HepG2 (cell line): ENCODE measurements around the gene HECTD1. TPM values are rescaled to one million over a fixed set of nuclear protein-coding genes. Genes with fewer than 3 reads are reported as not detected.
A peak's percentile ranks its signal among the peaks of the same experiment; 100 is the strongest.

Experiments
- ASH2L ChIP-seq: fragments of 300-600, 200-600 bp; sonication (generic); IDR thresholded peaks from 2 replicates; pipeline ENCODE4 v1.7.0; 2017; ENCODE audit warnings: low read depth, mild to moderate bottlenecking, moderate library complexity, mixed read lengths, low read length; ENCODE audit not compliant: insufficient read length
- CREB1 ChIP-seq, 2 experiments: fragments of 450-650 bp in 1 of 2; IDR thresholded peaks; 2 replicates each; pipeline ENCODE4 v1.6.1; 2016 to 2017; ENCODE audit warnings: control low read depth in 1 of 2, mild to moderate bottlenecking in 1 of 2, missing compliant biosample characterization in 1 of 2, missing genetic modification characterization in 1 of 2
- DMAP1 ChIP-seq: IDR thresholded peaks from 2 replicates; pipeline ENCODE4 v1.6.1; 2016
- ERF ChIP-seq: IDR thresholded peaks from 2 replicates; pipeline ENCODE4 v1.6.1; 2018; ENCODE audit warnings: missing biosample characterization, missing genetic modification reagents
- GTF2F1 ChIP-seq: fragments of 150-350 bp; IDR thresholded peaks from 2 replicates; pipeline ENCODE4 v1.6.1; 2014; ENCODE audit warnings: low read length
- HIC2 ChIP-seq: sonication (generic); formaldehyde crosslinking; IDR thresholded peaks from 2 replicates; pipeline ENCODE4 v1.9.0; 2022; ENCODE audit warnings: low read depth, missing genetic modification reagents
- HIVEP1 ChIP-seq: sonication (generic); formaldehyde crosslinking; IDR thresholded peaks from 2 replicates; pipeline ENCODE4 v1.4.0; 2020; ENCODE audit warnings: mild to moderate bottlenecking, missing genetic modification reagents
- HOXA7 ChIP-seq: sonication (generic); formaldehyde crosslinking; IDR thresholded peaks from 2 replicates; pipeline ENCODE4 v1.8.1; 2022; ENCODE audit warnings: mild to moderate bottlenecking, missing genetic modification reagents, moderate library complexity
- KMT2B ChIP-seq: IDR thresholded peaks from 2 replicates; pipeline ENCODE4 v1.6.1; 2016; ENCODE audit warnings: missing genetic modification reagents, missing compliant biosample characterization
- MAFK ChIP-seq, 2 experiments: IDR thresholded peaks in 1 of 2; conservative IDR thresholded peaks in 1 of 2; 2 replicates each; pipeline ENCODE4 v1.6.1; 2011; ENCODE audit warnings: improper control_type of control experiment in 2 of 2, low read length in 2 of 2
- MED13 ChIP-seq: sonication (generic); formaldehyde crosslinking; IDR thresholded peaks from 2 replicates; pipeline ENCODE4 v1.5.0; 2020; ENCODE audit warnings: missing genetic modification reagents
- NCOA2 ChIP-seq: sonication (generic); formaldehyde crosslinking; IDR thresholded peaks from 2 replicates; pipeline ENCODE4 v1.8.0; 2022; ENCODE audit warnings: inconsistent platforms
- PRPF4 ChIP-seq: fragments of 200-400 bp; formaldehyde crosslinking; IDR thresholded peaks from 2 replicates; pipeline ENCODE4 v1.6.1; 2016; ENCODE audit warnings: low read length, low read depth; ENCODE audit not compliant: poor library complexity, severe bottlenecking
- REST ChIP-seq, 2 experiments: IDR thresholded peaks; 2 replicates each; pipeline ENCODE4 v1.6.1; 2011 to 2012; ENCODE audit warnings: low read length in 2 of 2, borderline replicate concordance in 1 of 2, low read depth in 1 of 2, mild to moderate bottlenecking in 1 of 2, moderate library complexity in 1 of 2
- SAFB2 ChIP-seq: sonication (generic); formaldehyde crosslinking; IDR thresholded peaks from 2 replicates; pipeline ENCODE4 v1.5.1; 2020; ENCODE audit warnings: missing genetic modification reagents, low read depth, mild to moderate bottlenecking, borderline replicate concordance
- SOX5 ChIP-seq: IDR thresholded peaks from 2 replicates; pipeline ENCODE4 v1.6.1; 2016; ENCODE audit warnings: borderline replicate concordance
- TARDBP ChIP-seq: sonication (generic); formaldehyde crosslinking; IDR thresholded peaks from 2 replicates; pipeline ENCODE4 v1.8.0; 2022; ENCODE audit warnings: mild to moderate bottlenecking, missing genetic modification reagents
- TCF7 ChIP-seq: sonication (generic); IDR thresholded peaks from 2 replicates; pipeline ENCODE4 v1.6.1; 2016; ENCODE audit warnings: antibody characterized with exemption, low read depth
- TOPORS ChIP-seq: sonication (generic); formaldehyde crosslinking; IDR thresholded peaks from 2 replicates; pipeline ENCODE4 v1.8.0; 2023; ENCODE audit warnings: mild to moderate bottlenecking, missing genetic modification reagents
- ZNF230 ChIP-seq: sonication (generic); formaldehyde crosslinking; IDR thresholded peaks from 2 replicates; pipeline ENCODE4 v1.4.0; 2020; ENCODE audit warnings: mild to moderate bottlenecking, missing genetic modification reagents
- ZNF367 ChIP-seq: sonication (generic); formaldehyde crosslinking; IDR thresholded peaks from 2 replicates; pipeline ENCODE4 v1.4.0; 2020; ENCODE audit warnings: missing genetic modification reagents, borderline replicate concordance
- ZNF431 ChIP-seq: sonication (generic); formaldehyde crosslinking; IDR thresholded peaks from 2 replicates; pipeline ENCODE4 v1.9.0; 2022; ENCODE audit warnings: missing genetic modification reagents, low read depth, mild to moderate bottlenecking, borderline replicate concordance
- ZNF720 ChIP-seq: sonication (generic); formaldehyde crosslinking; IDR thresholded peaks from 2 replicates; pipeline ENCODE4 v1.4.0; 2020; ENCODE audit warnings: missing genetic modification reagents
- ZNF782 ChIP-seq: sonication (generic); formaldehyde crosslinking; IDR thresholded peaks from 2 replicates; pipeline ENCODE4 v1.4.0; 2020; ENCODE audit warnings: missing genetic modification reagents, mild to moderate bottlenecking, borderline replicate concordance
- polyA plus RNA-seq, 8 experiments: library from polyadenylated mRNA; depleted of rRNA in 3 of 8; stranded (reverse) in 7 of 8; unstranded in 1 of 8; fragments of >200 nt; fragmentation: Illumina TruSeq in 4 of 8; extraction: Trizol in 4 of 8; gene quantifications; 2 replicates each; pipeline versions ENCODE4 v1.2.1 to v1.2.3, GENCODE V29; 2011 to 2016; ENCODE audit warnings: low read depth in 4 of 8, missing spikeins in 1 of 8, mixed read lengths in 1 of 8; ENCODE audit not compliant: insufficient read depth in 1 of 8
- total RNA-seq, 5 experiments: library from RNA; depleted of rRNA; stranded (reverse); fragments of >200 nt; fragmentation: Illumina TruSeq; extraction: Trizol; gene quantifications; 2 replicates each; pipeline ENCODE4 v1.2.3, GENCODE V29; 2016; ENCODE audit warnings: low read depth in 1 of 5
- TF ChIP-seq, protein P1 (sequence below): IDR thresholded peaks from 2 replicates; pipeline ENCODE4 v1.6.1; 2012; ENCODE audit warnings: inconsistent platforms

Gene HECTD1
- total and polyA plus RNA-seq, 2 of the 13 experiments (the other 11 are each of a cell fraction or from before 2014, with no cell fraction given), result 312 to 560 TPM

GRCh38 chr14:31090883-31091764 lies 116.5 kb downstream of the HECTD1 start (continued):
- TF ChIP-seq TOPORS, result 0 out of 2 replicates have a peak, but pooled peaks have one; percentile 46
- TF ChIP-seq GTF2F1, result 0 out of 2 replicates have a peak, but pooled peaks have one; percentile 70
- peak in 1 of 2 experiments; percentile 38; a peak in 1 of 4 replicates for TF ChIP-seq MAFK (conservative IDR thresholded peaks at IDR 0.05 in 1 of 2, IDR thresholded peaks at IDR 0.05 in 1 of 2; ENCODE audit: low read length in 2 of 2)
- TF ChIP-seq HIVEP1 (CRISPR knock-in tag), result no peak
- TF ChIP-seq DMAP1 (CRISPR knock-in tag), result no peak
- no peak for TF ChIP-seq HOXA7
- peak; percentile 50; the same call in 1 of the 2 replicates for TF ChIP-seq ZNF431 (CRISPR knock-in tag)
- peak; percentile 70; the same call in 1 of the 2 replicates for TF ChIP-seq MED13 (CRISPR knock-in tag)
- TF ChIP-seq ERF (CRISPR knock-in tag), result peak; percentile 22
- no peak for TF ChIP-seq ZNF782
- TF ChIP-seq, protein P1, sequence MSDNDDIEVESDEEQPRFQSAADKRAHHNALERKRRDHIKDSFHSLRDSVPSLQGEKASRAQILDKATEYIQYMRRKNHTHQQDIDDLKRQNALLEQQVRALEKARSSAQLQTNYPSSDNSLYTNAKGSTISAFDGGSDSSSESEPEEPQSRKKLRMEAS, result peak; percentile 82
- TF ChIP-seq ASH2L, result peak; percentile 74
- no peak for TF ChIP-seq KMT2B (CRISPR knock-in tag)
- no peak for TF ChIP-seq PRPF4
- TF ChIP-seq CREB1 (IDR thresholded peaks at IDR 0.05), result peak; percentile 81
- TF ChIP-seq CREB1 (CRISPR knock-in tag; IDR thresholded peaks at IDR 0.05), result no peak; the same call in 1 of the 2 replicates
- TF ChIP-seq ZNF720 (CRISPR knock-in tag), result no peak
- TF ChIP-seq NCOA2 (CRISPR knock-in tag), result peak; percentile 77
- TF ChIP-seq REST (IDR thresholded peaks at IDR 0.05; ENCODE audit: borderline replicate concordance in 1 of 2, low read depth in 1 of 2, low read length in 2 of 2), result 0 out of 4 replicates have a peak, but pooled peaks of 1 of the 2 experiments have one; percentile 5
- no peak; the same call in 1 of the 2 replicates for TF ChIP-seq HIC2 (CRISPR knock-in tag)
- TF ChIP-seq TARDBP (CRISPR knock-in tag), result peak; percentile 55
- TF ChIP-seq ZNF230 (CRISPR knock-in tag), result peak; percentile 89
- TF ChIP-seq SOX5, result peak; percentile 52
- TF ChIP-seq ZNF367, result peak; percentile 52; the same call in 1 of the 2 replicates
- peak; percentile 58; the same call in 1 of the 2 replicates for TF ChIP-seq SAFB2 (CRISPR knock-in tag)
- TF ChIP-seq TCF7, result peak; percentile 21; the same call in 1 of the 2 replicates
